ENCODE data around the gene OR2D3. TPM values are rescaled to one million over a fixed set of nuclear protein-coding genes. Genes with fewer than 3 reads are reported as not detected.

The OR2D3 gene
- total and polyA plus RNA-seq, 9 of the 15 experiments (the other 6 are each of a cell fraction or from before 2014, with no cell fraction given), result 0.42 TPM; not detected in 8

DNA sequence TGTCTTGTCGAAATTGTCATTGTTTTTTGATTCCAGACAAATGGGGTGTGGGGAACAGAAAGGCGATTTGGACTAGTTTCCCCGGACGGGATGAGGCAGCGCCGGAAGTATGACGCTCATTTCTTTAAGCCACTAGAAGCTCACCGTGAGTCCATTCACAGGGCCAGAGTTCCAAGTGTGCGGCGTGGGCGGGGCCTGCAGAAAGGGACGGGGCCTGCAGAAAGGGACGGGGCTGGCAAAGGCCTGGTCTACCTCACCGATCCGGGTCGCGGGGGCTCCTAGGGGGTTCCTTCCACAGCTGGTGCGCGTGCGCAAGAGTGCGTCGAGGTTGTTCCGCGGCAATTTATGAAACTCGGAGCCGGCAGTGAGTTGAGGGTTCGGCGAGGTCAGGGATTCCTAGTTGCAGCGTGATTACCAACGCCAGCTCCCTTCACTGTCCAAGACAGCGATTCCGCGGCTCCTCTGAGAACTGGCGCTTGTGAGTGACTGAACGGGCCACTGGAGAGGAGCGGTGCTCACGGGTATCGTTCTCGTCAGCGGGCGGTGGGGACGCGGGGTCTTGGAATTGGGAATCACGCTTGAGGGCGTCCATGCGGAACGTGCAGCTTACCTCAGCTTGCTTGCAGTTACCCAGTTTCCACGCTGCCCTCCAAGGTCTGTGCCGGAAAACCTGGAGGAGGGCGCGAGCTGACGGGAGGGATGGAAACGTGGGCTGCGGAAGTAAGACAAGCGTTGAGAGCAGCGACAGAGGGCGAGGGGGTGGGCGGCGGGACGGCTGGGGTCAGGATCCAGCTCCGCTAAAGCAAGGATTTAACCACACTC, 5.6 kb downstream of the OR2D3 start, which contains the start of gene ZNF215 (continued):
- TF ChIP-seq TCF7L2 (IDR thresholded peaks at IDR 0.05; ENCODE audit: low read depth, low read length), result no peak
- TF ChIP-seq, protein P1, sequence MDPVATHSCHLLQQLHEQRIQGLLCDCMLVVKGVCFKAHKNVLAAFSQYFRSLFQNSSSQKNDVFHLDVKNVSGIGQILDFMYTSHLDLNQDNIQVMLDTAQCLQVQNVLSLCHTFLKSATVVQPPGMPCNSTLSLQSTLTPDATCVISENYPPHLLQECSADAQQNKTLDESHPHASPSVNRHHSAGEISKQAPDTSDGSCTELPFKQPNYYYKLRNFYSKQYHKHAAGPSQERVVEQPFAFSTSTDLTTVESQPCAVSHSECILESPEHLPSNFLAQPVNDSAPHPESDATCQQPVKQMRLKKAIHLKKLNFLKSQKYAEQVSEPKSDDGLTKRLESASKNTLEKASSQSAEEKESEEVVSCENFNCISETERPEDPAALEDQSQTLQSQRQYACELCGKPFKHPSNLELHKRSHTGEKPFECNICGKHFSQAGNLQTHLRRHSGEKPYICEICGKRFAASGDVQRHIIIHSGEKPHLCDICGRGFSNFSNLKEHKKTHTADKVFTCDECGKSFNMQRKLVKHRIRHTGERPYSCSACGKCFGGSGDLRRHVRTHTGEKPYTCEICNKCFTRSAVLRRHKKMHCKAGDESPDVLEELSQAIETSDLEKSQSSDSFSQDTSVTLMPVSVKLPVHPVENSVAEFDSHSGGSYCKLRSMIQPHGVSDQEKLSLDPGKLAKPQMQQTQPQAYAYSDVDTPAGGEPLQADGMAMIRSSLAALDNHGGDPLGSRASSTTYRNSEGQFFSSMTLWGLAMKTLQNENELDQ (CRISPR knock-in tag; IDR thresholded peaks at IDR 0.05; ENCODE audit: borderline replicate concordance), result no peak
- 0 out of 2 replicates have a peak, but pooled peaks have one; percentile 27 for TF ChIP-seq TCF7 (IDR thresholded peaks at IDR 0.05; ENCODE audit: borderline replicate concordance)
- TF ChIP-seq, protein P2, sequence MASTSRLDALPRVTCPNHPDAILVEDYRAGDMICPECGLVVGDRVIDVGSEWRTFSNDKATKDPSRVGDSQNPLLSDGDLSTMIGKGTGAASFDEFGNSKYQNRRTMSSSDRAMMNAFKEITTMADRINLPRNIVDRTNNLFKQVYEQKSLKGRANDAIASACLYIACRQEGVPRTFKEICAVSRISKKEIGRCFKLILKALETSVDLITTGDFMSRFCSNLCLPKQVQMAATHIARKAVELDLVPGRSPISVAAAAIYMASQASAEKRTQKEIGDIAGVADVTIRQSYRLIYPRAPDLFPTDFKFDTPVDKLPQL (IDR thresholded peaks at IDR 0.05; ENCODE audit: extremely low read depth, insufficient read length), result no peak
- TF ChIP-seq, protein P3, sequence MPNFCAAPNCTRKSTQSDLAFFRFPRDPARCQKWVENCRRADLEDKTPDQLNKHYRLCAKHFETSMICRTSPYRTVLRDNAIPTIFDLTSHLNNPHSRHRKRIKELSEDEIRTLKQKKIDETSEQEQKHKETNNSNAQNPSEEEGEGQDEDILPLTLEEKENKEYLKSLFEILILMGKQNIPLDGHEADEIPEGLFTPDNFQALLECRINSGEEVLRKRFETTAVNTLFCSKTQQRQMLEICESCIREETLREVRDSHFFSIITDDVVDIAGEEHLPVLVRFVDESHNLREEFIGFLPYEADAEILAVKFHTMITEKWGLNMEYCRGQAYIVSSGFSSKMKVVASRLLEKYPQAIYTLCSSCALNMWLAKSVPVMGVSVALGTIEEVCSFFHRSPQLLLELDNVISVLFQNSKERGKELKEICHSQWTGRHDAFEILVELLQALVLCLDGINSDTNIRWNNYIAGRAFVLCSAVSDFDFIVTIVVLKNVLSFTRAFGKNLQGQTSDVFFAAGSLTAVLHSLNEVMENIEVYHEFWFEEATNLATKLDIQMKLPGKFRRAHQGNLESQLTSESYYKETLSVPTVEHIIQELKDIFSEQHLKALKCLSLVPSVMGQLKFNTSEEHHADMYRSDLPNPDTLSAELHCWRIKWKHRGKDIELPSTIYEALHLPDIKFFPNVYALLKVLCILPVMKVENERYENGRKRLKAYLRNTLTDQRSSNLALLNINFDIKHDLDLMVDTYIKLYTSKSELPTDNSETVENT (CRISPR knock-in tag; IDR thresholded peaks at IDR 0.05), result no peak
- peak; percentile 84 for TF ChIP-seq ETV1 (tag; conservative IDR thresholded peaks at IDR 0.05; ENCODE audit: low read depth)
- no peak; the same call in 1 of the 2 replicates for TF ChIP-seq SP1 (CRISPR knock-in tag; IDR thresholded peaks at IDR 0.05)
- no peak for TF ChIP-seq ZNF778 (CRISPR knock-in tag; IDR thresholded peaks at IDR 0.05)
- no peak for TF ChIP-seq STAG1 (CRISPR knock-in tag; IDR thresholded peaks at IDR 0.05; ENCODE audit: borderline replicate concordance)
- TF ChIP-seq, protein P4, sequence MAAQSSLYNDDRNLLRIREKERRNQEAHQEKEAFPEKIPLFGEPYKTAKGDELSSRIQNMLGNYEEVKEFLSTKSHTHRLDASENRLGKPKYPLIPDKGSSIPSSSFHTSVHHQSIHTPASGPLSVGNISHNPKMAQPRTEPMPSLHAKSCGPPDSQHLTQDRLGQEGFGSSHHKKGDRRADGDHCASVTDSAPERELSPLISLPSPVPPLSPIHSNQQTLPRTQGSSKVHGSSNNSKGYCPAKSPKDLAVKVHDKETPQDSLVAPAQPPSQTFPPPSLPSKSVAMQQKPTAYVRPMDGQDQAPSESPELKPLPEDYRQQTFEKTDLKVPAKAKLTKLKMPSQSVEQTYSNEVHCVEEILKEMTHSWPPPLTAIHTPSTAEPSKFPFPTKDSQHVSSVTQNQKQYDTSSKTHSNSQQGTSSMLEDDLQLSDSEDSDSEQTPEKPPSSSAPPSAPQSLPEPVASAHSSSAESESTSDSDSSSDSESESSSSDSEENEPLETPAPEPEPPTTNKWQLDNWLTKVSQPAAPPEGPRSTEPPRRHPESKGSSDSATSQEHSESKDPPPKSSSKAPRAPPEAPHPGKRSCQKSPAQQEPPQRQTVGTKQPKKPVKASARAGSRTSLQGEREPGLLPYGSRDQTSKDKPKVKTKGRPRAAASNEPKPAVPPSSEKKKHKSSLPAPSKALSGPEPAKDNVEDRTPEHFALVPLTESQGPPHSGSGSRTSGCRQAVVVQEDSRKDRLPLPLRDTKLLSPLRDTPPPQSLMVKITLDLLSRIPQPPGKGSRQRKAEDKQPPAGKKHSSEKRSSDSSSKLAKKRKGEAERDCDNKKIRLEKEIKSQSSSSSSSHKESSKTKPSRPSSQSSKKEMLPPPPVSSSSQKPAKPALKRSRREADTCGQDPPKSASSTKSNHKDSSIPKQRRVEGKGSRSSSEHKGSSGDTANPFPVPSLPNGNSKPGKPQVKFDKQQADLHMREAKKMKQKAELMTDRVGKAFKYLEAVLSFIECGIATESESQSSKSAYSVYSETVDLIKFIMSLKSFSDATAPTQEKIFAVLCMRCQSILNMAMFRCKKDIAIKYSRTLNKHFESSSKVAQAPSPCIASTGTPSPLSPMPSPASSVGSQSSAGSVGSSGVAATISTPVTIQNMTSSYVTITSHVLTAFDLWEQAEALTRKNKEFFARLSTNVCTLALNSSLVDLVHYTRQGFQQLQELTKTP (IDR thresholded peaks at IDR 0.05; ENCODE audit: low read depth in 1 of 2, partially characterized antibody in 2 of 2), result no peak
- no peak; the same call in 1 of the 2 replicates for TF ChIP-seq POLR2H (tag; IDR thresholded peaks at IDR 0.05; ENCODE audit: low read depth)
- TF ChIP-seq RAD21 (CRISPR knock-in tag; conservative IDR thresholded peaks at IDR 0.05 in 1 of 2, IDR thresholded peaks at IDR 0.05 in 1 of 2), result no peak
- TF ChIP-seq, protein P5, sequence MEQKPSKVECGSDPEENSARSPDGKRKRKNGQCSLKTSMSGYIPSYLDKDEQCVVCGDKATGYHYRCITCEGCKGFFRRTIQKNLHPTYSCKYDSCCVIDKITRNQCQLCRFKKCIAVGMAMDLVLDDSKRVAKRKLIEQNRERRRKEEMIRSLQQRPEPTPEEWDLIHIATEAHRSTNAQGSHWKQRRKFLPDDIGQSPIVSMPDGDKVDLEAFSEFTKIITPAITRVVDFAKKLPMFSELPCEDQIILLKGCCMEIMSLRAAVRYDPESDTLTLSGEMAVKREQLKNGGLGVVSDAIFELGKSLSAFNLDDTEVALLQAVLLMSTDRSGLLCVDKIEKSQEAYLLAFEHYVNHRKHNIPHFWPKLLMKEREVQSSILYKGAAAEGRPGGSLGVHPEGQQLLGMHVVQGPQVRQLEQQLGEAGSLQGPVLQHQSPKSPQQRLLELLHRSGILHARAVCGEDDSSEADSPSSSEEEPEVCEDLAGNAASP (IDR thresholded peaks at IDR 0.05), result no peak
- peak; percentile 58 for TF ChIP-seq CXXC5 (CRISPR knock-in tag; IDR thresholded peaks at IDR 0.05)
